ENCODE measurements around the gene ADPRS. TPM values are rescaled to one million over a fixed set of nuclear protein-coding genes. Genes with fewer than 3 reads are reported as not detected.

Gene ADPRS
- total and polyA plus RNA-seq, 7 donors = 20.5 to 56.4 (median 40.2) TPM

DNA sequence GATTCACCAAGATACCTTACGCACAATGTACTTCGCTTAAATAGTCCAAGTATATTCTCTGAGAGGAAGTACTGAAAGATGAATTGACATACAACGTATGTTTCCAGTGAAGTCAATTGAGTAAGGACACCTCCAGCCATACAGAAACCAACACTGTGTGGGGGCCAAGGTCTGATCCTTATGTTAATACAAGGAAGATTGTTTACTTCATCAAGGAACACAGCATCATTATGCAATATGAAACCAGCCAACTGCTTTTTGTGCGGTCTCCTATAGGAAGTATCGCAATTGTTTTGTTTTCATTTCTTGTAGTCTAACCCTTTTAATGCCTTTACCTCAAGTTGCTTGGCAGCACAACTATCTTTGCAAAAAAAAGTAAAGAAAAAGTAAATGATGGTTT lies 33.0 kb upstream of the ADPRS start:
- WGBS, 3 donors = 90 to 93% (median 90%) methylated on average over 5 of the region's 5 CpGs
- peaks cover 0 to 34% of the 10 kb centered on the region in 2 donors for H3K36me3 ChIP-seq (ENCODE audit: insufficient read depth in 1 of 2, low read depth in 1 of 2)
- H3K4me1 ChIP-seq = no peaks in the 10 kb centered on the region
- ATAC-seq (no peak), DNase-seq (no peak)
- H3K27me3 ChIP-seq (ENCODE audit: insufficient read depth in 3 of 3, low read length in 2 of 3) = no peaks in the 10 kb centered on the region
- intact Hi-C loops (cut with DNase I) = loop anchor here in 1 of 2 donors (10.0 kb wide), 1 partner anchor 211 kb away; no protein-coding TSS in a partner anchor
- TF ChIP-seq, protein P1, sequence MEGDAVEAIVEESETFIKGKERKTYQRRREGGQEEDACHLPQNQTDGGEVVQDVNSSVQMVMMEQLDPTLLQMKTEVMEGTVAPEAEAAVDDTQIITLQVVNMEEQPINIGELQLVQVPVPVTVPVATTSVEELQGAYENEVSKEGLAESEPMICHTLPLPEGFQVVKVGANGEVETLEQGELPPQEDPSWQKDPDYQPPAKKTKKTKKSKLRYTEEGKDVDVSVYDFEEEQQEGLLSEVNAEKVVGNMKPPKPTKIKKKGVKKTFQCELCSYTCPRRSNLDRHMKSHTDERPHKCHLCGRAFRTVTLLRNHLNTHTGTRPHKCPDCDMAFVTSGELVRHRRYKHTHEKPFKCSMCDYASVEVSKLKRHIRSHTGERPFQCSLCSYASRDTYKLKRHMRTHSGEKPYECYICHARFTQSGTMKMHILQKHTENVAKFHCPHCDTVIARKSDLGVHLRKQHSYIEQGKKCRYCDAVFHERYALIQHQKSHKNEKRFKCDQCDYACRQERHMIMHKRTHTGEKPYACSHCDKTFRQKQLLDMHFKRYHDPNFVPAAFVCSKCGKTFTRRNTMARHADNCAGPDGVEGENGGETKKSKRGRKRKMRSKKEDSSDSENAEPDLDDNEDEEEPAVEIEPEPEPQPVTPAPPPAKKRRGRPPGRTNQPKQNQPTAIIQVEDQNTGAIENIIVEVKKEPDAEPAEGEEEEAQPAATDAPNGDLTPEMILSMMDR (IDR thresholded peaks at IDR 0.05) = no peak
- no peaks in the 10 kb centered on the region for H3K9me3 ChIP-seq
- no peak overlapping the region for H3K4me3 ChIP-seq
- H3K27ac ChIP-seq = no peak overlapping the region

DNA sequence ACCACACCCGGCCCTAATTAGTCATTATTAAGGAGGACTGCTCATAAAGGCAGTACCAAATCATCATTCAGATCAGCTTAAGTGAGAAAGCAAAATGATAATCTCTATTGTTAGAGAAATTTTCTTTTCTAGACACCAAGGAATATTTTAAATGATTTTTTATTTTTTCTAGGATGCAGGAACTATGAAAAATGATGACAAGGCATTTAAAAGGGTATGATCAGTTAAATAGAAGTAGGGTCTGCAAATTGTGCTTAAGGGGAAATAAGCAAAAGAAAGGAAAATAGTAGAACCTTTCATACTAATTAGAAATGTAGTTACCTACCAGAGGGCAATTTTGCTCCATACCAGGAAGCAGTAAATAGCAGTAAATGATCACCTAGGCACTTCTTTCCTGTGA lies 26.4 kb upstream of the ADPRS start:
- no peaks in the 10 kb centered on the region for H3K4me1 ChIP-seq
- no peaks in the 10 kb centered on the region for H3K27me3 ChIP-seq (ENCODE audit: insufficient read depth in 3 of 3, low read length in 2 of 3)
- ATAC-seq (no peak), DNase-seq (no peak)
- no peak overlapping the region for H3K27ac ChIP-seq
- no peaks in the 10 kb centered on the region for H3K9me3 ChIP-seq
- H3K36me3 ChIP-seq (ENCODE audit: insufficient read depth in 1 of 2, low read depth in 1 of 2) = peaks cover 0 to 21% of the 10 kb centered on the region in 2 donors
- H3K4me3 ChIP-seq = no peak overlapping the region
- 92 to 97% (median 96%) methylated on average over 1 of the region's 1 CpG for WGBS, 3 donors
- intact Hi-C loops (cut with DNase I) = no loop called here
- TF ChIP-seq, protein P1 (IDR thresholded peaks at IDR 0.05) = no peak

DNA sequence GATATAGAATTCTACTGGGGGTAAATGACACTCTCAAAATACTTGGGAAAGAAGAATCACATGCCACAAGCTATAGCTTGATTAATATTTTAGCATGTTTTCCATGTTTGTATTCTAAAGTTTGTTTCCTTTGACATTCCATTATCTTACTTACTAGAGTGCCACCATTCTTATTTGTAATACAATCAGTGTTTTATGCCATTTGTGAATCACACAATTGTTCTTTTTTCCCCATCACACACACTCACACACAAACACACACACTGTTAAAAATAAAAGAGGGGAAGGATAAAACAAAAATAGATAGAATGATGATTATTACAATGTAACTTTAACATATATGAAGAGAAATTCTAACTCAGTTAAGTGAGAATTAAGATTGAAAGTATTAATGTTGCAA lies 20.8 kb upstream of the ADPRS start:
- intact Hi-C loops (cut with DNase I) = no loop called here

DNA sequence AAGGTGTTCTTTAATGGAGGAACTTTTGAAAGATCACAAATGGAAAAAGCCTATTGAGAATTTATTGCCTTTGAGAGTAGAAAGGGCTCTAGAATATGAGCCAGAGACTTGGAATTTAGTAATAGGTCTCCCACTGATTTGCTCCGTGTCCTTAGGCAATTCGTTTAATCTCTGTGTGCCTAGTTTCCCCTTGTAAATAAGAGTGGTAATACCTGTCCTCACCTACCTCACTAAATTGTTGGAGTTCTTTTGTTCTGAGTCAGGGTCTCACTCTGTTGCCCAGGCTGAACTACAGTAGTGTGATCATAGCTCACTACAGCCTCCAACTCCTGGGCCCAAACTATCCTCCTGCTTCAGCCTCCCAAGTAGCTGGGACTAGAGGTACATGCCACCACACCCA lies 19.8 kb upstream of the ADPRS start:
- no peak overlapping the region for H3K4me3 ChIP-seq
- 74 to 90% (median 88%) methylated on average over 2 of the region's 2 CpGs for WGBS, 3 donors
- no peaks in the 10 kb centered on the region for H3K36me3 ChIP-seq (ENCODE audit: insufficient read depth in 1 of 2, low read depth in 1 of 2)
- no peaks in the 10 kb centered on the region for H3K27me3 ChIP-seq (ENCODE audit: insufficient read depth in 3 of 3, low read length in 2 of 3)
- H3K4me1 ChIP-seq = no peaks in the 10 kb centered on the region
- no peak overlapping the region for H3K27ac ChIP-seq
- intact Hi-C loops (cut with DNase I) = no loop called here
- DNase-seq (no peak), ATAC-seq (no peak)
- TF ChIP-seq, protein P1 (IDR thresholded peaks at IDR 0.05) = no peak
- no peaks in the 10 kb centered on the region for H3K9me3 ChIP-seq

More for the DNA sequence above, 20.8 kb upstream of the ADPRS start:
- no peak for DNase-seq
- Histone ChIP-seq H3K4me3 (no peak overlapping the region), H3K27me3 (ENCODE audit: insufficient read depth in 3 of 3, low read length in 2 of 3) (no peaks in the 10 kb centered on the region), H3K4me1 (no peaks in the 10 kb centered on the region), H3K27ac (no peak overlapping the region), H3K36me3 (ENCODE audit: insufficient read depth in 1 of 2, low read depth in 1 of 2) (no peaks in the 10 kb centered on the region), H3K9me3 (no peaks in the 10 kb centered on the region)
- ATAC-seq = no peak
- TF ChIP-seq, protein P1 (IDR thresholded peaks at IDR 0.05) = no peak

DNA sequence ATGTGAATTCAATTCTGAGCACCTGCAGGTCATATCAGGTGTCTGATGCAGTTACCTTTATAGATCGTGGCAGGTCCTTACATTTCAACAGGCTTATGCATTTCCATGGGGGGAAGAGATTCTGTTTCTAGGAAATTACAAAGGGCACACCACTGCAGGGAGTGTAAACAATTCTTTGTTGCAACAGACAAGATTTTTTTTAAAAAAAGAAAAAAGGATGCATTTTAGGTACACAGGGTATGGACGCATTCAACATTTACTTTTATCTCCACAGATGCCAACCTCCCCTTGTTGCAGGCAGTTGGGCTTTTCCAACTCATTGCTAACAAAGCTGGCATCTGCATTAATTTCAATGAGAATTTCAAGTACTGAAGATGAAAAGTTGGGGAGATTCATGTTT lies 18.3 kb upstream of the ADPRS start:
- Histone ChIP-seq H3K4me3 (no peak overlapping the region), H3K9me3 (no peaks in the 10 kb centered on the region), H3K27ac (no peak overlapping the region), H3K27me3 (ENCODE audit: insufficient read depth in 3 of 3, low read length in 2 of 3) (no peaks in the 10 kb centered on the region), H3K4me1 (no peaks in the 10 kb centered on the region), H3K36me3 (ENCODE audit: insufficient read depth in 1 of 2, low read depth in 1 of 2) (no peaks in the 10 kb centered on the region)
- TF ChIP-seq, protein P1 (IDR thresholded peaks at IDR 0.05) = no peak
- WGBS, 3 donors = 64 to 74% (median 65%) methylated on average over 2 of the region's 2 CpGs
- intact Hi-C loops (cut with DNase I) = no loop called here
- ATAC-seq = no peak
- DNase-seq = no peak
